ENCODE measurements around the gene RNF227.
"Not testable (repeated sequence)": the region's sequence is repeated elsewhere in the genome, so short reads cannot be mapped to it uniquely, and the experiment has no call there.

RNF227 gene

GRCh38 chr17:7915611-7916384 lies at the start of gene RNF227:
RNF227 (minus strand) TSS chr17:7916289; CDS start chr17:7916195, 94 bp downstream.
- Histone ChIP-seq H3K27ac (ENCODE audit: low read depth, low read length) (peak within 1 kb of the TSS; percentile 95), H3K4me1 (ENCODE audit: control insufficient read depth in 1 of 2, insufficient read depth in 2 of 2, low read length in 2 of 2) (peaks cover 23% of the 10 kb centered on the region in 2 donors), H3K27me3 (ENCODE audit: control insufficient read depth in 1 of 2, insufficient read depth in 2 of 2, low read length in 2 of 2) (no peaks in the 10 kb centered on the region), H3K36me3 (ENCODE audit: control insufficient read depth in 1 of 2, insufficient read depth in 2 of 2, low read length in 2 of 2) (peaks cover under 1 to 2% of the 10 kb centered on the region in 2 donors), H3K9me3 (ENCODE audit: control insufficient read depth in 1 of 2, low read length in 2 of 2) (no peaks in the 10 kb centered on the region), H3K9ac (ENCODE audit: low read depth in 1 of 2, low read length in 2 of 2) (peak within 1 kb of the TSS; percentile 59 to 77), H3K4me3 (ENCODE audit: low read depth in 1 of 2, low read length in 2 of 2) (peak within 1 kb of the TSS; percentile 75 to 80)

DNA sequence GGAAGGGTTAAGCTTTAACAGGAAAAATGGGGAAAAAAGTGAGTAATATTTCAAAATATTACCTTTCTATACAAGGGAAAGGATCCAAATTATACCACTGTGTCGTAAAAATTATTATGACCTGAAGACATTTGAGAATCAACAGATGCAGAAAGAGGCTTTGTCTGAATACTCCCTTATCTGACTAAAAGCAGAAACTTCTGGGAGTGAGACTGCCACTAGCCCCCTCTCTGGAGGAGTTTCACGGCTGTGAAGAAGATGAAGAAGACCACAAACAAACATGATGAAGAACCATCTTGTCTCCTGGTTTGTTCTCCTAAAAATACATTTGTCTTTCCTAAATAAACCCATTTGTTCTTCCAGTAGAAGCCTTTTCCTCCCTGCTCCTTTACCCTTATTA lies 45.3 kb upstream of the RNF227 start:
- no peaks in the 10 kb centered on the region for H3K9me3 ChIP-seq (ENCODE audit: control insufficient read depth in 1 of 2, low read length in 2 of 2)
- peaks cover 0 to 4% of the 10 kb centered on the region in 2 donors for H3K27me3 ChIP-seq (ENCODE audit: control insufficient read depth in 1 of 2, insufficient read depth in 2 of 2, low read length in 2 of 2)
- no peaks in the 10 kb centered on the region for H3K36me3 ChIP-seq (ENCODE audit: control insufficient read depth in 1 of 2, insufficient read depth in 2 of 2, low read length in 2 of 2)
- H3K9ac ChIP-seq (ENCODE audit: low read depth in 1 of 2, low read length in 2 of 2), result no peak overlapping the region
- H3K27ac ChIP-seq (ENCODE audit: low read depth, low read length), result no peak overlapping the region
- H3K4me1 ChIP-seq (ENCODE audit: control insufficient read depth in 1 of 2, insufficient read depth in 2 of 2, low read length in 2 of 2), result no peaks in the 10 kb centered on the region
- H3K4me3 ChIP-seq (ENCODE audit: low read depth in 1 of 2, low read length in 2 of 2), result no peak overlapping the region

DNA sequence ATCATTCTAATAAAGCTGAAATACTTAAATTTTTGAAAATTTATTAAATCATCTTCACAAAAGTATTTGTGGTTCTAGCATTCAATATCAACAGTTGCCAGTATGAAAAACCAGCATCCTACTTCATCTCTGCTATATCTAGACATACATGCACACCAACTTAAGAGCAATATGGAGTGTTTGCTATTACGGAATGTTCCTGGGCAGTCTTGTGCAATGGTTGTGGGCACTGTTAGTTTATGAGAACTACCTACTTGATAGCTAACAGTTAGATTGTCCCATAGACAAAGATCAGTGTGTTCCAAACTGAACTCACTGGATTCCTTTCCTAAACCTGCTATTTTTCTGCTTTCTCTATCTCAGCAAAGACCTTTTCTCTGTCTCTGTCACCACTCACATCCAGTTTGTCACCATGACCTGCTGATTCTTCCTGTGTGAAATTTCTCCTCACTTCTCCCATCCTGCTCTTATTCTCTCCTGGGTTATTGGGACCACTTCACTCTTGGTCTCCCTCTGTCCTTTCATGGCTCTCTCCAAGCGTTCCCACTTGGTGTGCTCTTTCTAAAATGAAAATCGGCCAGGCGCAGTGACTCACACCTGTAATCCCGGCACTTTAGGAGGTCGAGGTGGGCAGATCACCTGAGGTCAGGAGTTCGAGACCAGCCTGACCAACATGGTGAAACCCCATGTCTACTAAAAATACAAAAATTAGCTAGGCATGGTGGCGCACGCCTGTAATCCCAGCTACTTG lies 43.6 kb upstream of the RNF227 start:
- H3K4me1 ChIP-seq (ENCODE audit: control insufficient read depth in 1 of 2, insufficient read depth in 2 of 2, low read length in 2 of 2), result no peaks in the 10 kb centered on the region
- no peak overlapping the region for H3K9ac ChIP-seq (ENCODE audit: low read depth in 1 of 2, low read length in 2 of 2)
- H3K27ac ChIP-seq (ENCODE audit: low read depth, low read length), result no peak overlapping the region
- H3K36me3 ChIP-seq (ENCODE audit: control insufficient read depth in 1 of 2, insufficient read depth in 2 of 2, low read length in 2 of 2), result no peaks in the 10 kb centered on the region
- H3K9me3 ChIP-seq (ENCODE audit: control insufficient read depth in 1 of 2, low read length in 2 of 2), result no peaks in the 10 kb centered on the region
- no peak overlapping the region for H3K4me3 ChIP-seq (ENCODE audit: low read depth in 1 of 2, low read length in 2 of 2)
- H3K27me3 ChIP-seq (ENCODE audit: control insufficient read depth in 1 of 2, insufficient read depth in 2 of 2, low read length in 2 of 2), result peaks cover 0 to 4% of the 10 kb centered on the region in 2 donors

DNA sequence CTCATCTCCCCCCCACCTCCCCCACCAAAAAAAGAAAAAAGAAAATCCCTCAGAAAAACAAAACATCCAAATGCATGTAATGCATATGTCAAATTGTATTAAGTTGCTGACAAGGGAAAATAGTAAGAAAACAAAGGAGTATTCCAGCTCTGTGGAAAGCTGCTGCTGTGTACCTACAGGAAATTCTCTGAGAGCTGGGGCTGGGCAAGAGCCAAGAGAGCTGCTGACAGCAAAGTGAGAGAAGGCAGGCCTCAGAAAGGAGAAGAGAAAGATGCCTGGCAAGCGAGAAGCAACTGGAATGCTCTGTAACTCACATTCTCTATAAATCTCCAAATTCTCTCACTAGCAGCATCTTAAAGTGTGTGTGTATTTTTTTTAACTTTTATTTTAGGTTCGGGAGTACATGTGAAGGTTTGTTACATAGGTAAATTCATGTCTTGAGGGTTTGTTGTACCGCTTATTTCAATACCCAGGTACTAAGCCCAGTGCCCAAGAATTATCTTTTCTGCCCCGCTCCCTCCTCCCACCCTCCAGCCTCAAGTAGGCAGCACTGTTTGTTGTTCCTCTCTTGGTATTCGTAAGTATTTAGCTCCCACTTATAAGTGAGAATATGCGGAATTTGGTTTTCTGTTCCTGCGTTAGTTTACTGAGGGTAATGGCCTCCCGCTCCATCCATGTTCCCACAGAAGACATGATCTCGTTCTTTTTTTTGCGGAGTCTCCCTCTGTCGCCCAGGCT lies 40.3 kb upstream of the RNF227 start:
- Histone ChIP-seq H3K4me3 (ENCODE audit: low read depth in 1 of 2, low read length in 2 of 2) (no peak overlapping the region), H3K27ac (ENCODE audit: low read depth, low read length) (no peak overlapping the region)

GRCh38 chr17:7955414-7956227 lies 39.5 kb upstream of the RNF227 start:
- no peaks in the 10 kb centered on the region for H3K36me3 ChIP-seq (ENCODE audit: control insufficient read depth in 1 of 2, insufficient read depth in 2 of 2, low read length in 2 of 2)
- H3K27me3 ChIP-seq (ENCODE audit: control insufficient read depth in 1 of 2, insufficient read depth in 2 of 2, low read length in 2 of 2), result no peaks in the 10 kb centered on the region
- H3K4me3 ChIP-seq (ENCODE audit: low read depth in 1 of 2, low read length in 2 of 2), result no peak overlapping the region
- H3K9ac ChIP-seq (ENCODE audit: low read depth in 1 of 2, low read length in 2 of 2), result no peak overlapping the region
- no peak overlapping the region for H3K27ac ChIP-seq (ENCODE audit: low read depth, low read length)
- no peaks in the 10 kb centered on the region for H3K4me1 ChIP-seq (ENCODE audit: control insufficient read depth in 1 of 2, insufficient read depth in 2 of 2, low read length in 2 of 2)
- H3K9me3 ChIP-seq (ENCODE audit: control insufficient read depth in 1 of 2, low read length in 2 of 2), result no peaks in the 10 kb centered on the region

More for the DNA sequence above, 40.3 kb upstream of the RNF227 start:
- Histone ChIP-seq H3K27me3 (ENCODE audit: control insufficient read depth in 1 of 2, insufficient read depth in 2 of 2, low read length in 2 of 2) (peaks cover 0 to under 1% of the 10 kb centered on the region in 2 donors), H3K4me1 (ENCODE audit: control insufficient read depth in 1 of 2, insufficient read depth in 2 of 2, low read length in 2 of 2) (no peaks in the 10 kb centered on the region), H3K36me3 (ENCODE audit: control insufficient read depth in 1 of 2, insufficient read depth in 2 of 2, low read length in 2 of 2) (no peaks in the 10 kb centered on the region), H3K9me3 (ENCODE audit: control insufficient read depth in 1 of 2, low read length in 2 of 2) (no peaks in the 10 kb centered on the region), H3K9ac (ENCODE audit: low read depth in 1 of 2, low read length in 2 of 2) (no peak overlapping the region)

GRCh38 chr17:7953266-7953665 lies 37.2 kb upstream of the RNF227 start:
- not testable (repeated sequence) for H3K36me3 ChIP-seq (ENCODE audit: control insufficient read depth in 1 of 2, insufficient read depth in 2 of 2, low read length in 2 of 2); H3K9ac ChIP-seq (ENCODE audit: low read depth in 1 of 2, low read length in 2 of 2); H3K4me3 ChIP-seq (ENCODE audit: low read depth in 1 of 2, low read length in 2 of 2); H3K27ac ChIP-seq (ENCODE audit: low read depth, low read length); H3K4me1 ChIP-seq (ENCODE audit: control insufficient read depth in 1 of 2, insufficient read depth in 2 of 2, low read length in 2 of 2); H3K27me3 ChIP-seq (ENCODE audit: control insufficient read depth in 1 of 2, insufficient read depth in 2 of 2, low read length in 2 of 2); H3K9me3 ChIP-seq (ENCODE audit: control insufficient read depth in 1 of 2, low read length in 2 of 2)

DNA sequence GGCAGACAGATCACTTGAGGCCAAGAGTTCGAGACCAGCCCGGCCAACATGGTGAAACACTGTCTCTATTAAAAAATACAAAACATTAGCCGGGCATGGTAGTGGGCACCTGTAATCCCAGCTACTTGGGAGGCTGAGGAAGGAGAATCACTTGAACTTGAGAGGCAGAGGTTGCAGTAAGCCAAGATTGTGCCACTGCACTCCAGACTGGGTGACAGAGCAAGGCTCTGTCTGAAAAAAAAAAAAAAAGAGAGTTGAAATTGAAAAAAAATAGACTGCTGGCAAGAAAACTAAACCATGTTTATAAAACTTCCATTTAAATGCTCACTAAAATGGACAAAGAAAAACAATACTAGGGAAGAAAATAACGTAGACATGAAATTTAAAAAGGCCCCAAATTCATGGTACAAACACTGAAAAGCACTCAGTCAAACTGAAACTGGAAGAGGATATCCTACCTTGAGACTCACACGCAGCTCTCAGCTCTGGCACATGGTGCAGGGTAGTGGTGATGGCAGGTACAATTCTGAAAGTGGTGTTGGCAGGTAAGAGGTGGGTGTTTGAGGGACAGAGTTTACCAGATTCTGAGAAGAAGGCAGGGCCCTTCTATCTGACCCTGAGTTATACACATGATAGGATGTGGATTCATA lies 35.2 kb upstream of the RNF227 start:
- peaks cover 11 to 25% of the 10 kb centered on the region in 2 donors for H3K36me3 ChIP-seq (ENCODE audit: control insufficient read depth in 1 of 2, insufficient read depth in 2 of 2, low read length in 2 of 2)
- H3K9ac ChIP-seq (ENCODE audit: low read depth in 1 of 2, low read length in 2 of 2), result no peak overlapping the region
- no peak overlapping the region for H3K4me3 ChIP-seq (ENCODE audit: low read depth in 1 of 2, low read length in 2 of 2)
- H3K27me3 ChIP-seq (ENCODE audit: control insufficient read depth in 1 of 2, insufficient read depth in 2 of 2, low read length in 2 of 2), result no peaks in the 10 kb centered on the region
- no peaks in the 10 kb centered on the region for H3K4me1 ChIP-seq (ENCODE audit: control insufficient read depth in 1 of 2, insufficient read depth in 2 of 2, low read length in 2 of 2)
- no peak overlapping the region for H3K27ac ChIP-seq (ENCODE audit: low read depth, low read length)
- H3K9me3 ChIP-seq (ENCODE audit: control insufficient read depth in 1 of 2, low read length in 2 of 2), result no peaks in the 10 kb centered on the region

GRCh38 chr17:7950578-7950977 lies 34.5 kb upstream of the RNF227 start:
- no peaks in the 10 kb centered on the region for H3K9me3 ChIP-seq (ENCODE audit: control insufficient read depth in 1 of 2, low read length in 2 of 2)
- H3K9ac ChIP-seq (ENCODE audit: low read depth in 1 of 2, low read length in 2 of 2), result no peak overlapping the region
- peaks cover 18 to 31% of the 10 kb centered on the region in 2 donors for H3K36me3 ChIP-seq (ENCODE audit: control insufficient read depth in 1 of 2, insufficient read depth in 2 of 2, low read length in 2 of 2)
- no peak overlapping the region for H3K4me3 ChIP-seq (ENCODE audit: low read depth in 1 of 2, low read length in 2 of 2)
- no peak overlapping the region for H3K27ac ChIP-seq (ENCODE audit: low read depth, low read length)
- no peaks in the 10 kb centered on the region for H3K27me3 ChIP-seq (ENCODE audit: control insufficient read depth in 1 of 2, insufficient read depth in 2 of 2, low read length in 2 of 2)
- no peaks in the 10 kb centered on the region for H3K4me1 ChIP-seq (ENCODE audit: control insufficient read depth in 1 of 2, insufficient read depth in 2 of 2, low read length in 2 of 2)

- no peak overlapping the region for H3K27ac ChIP-seq (ENCODE audit: low read depth, low read length)
- H3K9ac ChIP-seq (ENCODE audit: low read depth in 1 of 2, low read length in 2 of 2), result no peak overlapping the region
- H3K4me3 ChIP-seq (ENCODE audit: low read depth in 1 of 2, low read length in 2 of 2), result no peak overlapping the region
- no peaks in the 10 kb centered on the region for H3K9me3 ChIP-seq (ENCODE audit: control insufficient read depth in 1 of 2, low read length in 2 of 2)
- H3K27me3 ChIP-seq (ENCODE audit: control insufficient read depth in 1 of 2, insufficient read depth in 2 of 2, low read length in 2 of 2), result no peaks in the 10 kb centered on the region
- no peaks in the 10 kb centered on the region for H3K4me1 ChIP-seq (ENCODE audit: control insufficient read depth in 1 of 2, insufficient read depth in 2 of 2, low read length in 2 of 2)
- H3K36me3 ChIP-seq (ENCODE audit: control insufficient read depth in 1 of 2, insufficient read depth in 2 of 2, low read length in 2 of 2), result peaks cover 32 to 56% of the 10 kb centered on the region in 2 donors
Observed at GRCh38 chr17:7947651-7948050, 31.6 kb upstream of the RNF227 start.

All from duodenal mucosa (tissue), 2 donors.